Neural progenitor cell (in vitro differentiated cells): ENCODE measurements around the gene PRKAB1.

Experiments used
- EZH2 ChIP-seq: fragments of 200-600 bp; sonication (generic); IDR thresholded peaks from 2 replicates; pipeline ENCODE4 v1.6.1; 2017; ENCODE audit warnings: antibody characterized with exemption, mild to moderate bottlenecking, moderate library complexity
- EZH2phosphoT487 ChIP-seq: fragments of 200-600 bp; sonication (generic); IDR thresholded peaks from 2 replicates; pipeline ENCODE4 v1.6.1; 2017; ENCODE audit warnings: antibody characterized with exemption
- TF ChIP-seq, protein P1 (sequence below): fragments of 200-600 bp; sonication (generic); IDR thresholded peaks from 2 replicates; pipeline ENCODE4 v1.5.1; 2017; ENCODE audit warnings: antibody characterized with exemption, mild to moderate bottlenecking

GRCh38 chr12:119679081-119679480, 11.1 kb downstream of the PRKAB1 start:
- TF ChIP-seq, protein P1, sequence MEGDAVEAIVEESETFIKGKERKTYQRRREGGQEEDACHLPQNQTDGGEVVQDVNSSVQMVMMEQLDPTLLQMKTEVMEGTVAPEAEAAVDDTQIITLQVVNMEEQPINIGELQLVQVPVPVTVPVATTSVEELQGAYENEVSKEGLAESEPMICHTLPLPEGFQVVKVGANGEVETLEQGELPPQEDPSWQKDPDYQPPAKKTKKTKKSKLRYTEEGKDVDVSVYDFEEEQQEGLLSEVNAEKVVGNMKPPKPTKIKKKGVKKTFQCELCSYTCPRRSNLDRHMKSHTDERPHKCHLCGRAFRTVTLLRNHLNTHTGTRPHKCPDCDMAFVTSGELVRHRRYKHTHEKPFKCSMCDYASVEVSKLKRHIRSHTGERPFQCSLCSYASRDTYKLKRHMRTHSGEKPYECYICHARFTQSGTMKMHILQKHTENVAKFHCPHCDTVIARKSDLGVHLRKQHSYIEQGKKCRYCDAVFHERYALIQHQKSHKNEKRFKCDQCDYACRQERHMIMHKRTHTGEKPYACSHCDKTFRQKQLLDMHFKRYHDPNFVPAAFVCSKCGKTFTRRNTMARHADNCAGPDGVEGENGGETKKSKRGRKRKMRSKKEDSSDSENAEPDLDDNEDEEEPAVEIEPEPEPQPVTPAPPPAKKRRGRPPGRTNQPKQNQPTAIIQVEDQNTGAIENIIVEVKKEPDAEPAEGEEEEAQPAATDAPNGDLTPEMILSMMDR = no peak
- TF ChIP-seq EZH2 (no peak), EZH2phosphoT487 (no peak)
